ENCODE measurements around the gene TRMT13. TPM values are rescaled to one million over a fixed set of nuclear protein-coding genes. Genes with fewer than 3 reads are reported as not detected.

The TRMT13 gene
- total and polyA plus RNA-seq, 2 of the 13 experiments (the other 11 are each of a cell fraction or from before 2014, with no cell fraction given) = 10.0 to 12.4 TPM

DNA sequence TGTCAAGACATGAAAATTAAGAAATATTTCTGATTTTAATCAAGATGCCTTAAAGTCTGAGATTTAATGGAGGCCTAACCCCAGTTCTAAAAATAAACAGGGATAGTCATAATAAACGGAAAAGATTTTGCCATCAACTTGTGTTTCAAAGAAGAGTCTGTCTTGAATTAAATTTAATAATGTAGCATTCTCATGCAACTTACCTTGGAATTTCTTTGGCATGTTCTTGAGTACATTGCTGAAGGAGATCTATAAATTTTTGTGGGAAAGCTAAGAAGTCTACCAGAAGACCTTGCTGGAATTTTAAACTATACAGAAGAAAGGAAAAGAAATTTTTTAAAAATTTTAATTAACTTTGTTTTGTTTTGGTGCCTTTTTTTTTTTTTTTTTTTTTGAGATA lies 10.8 kb upstream of the TRMT13 start:
- no TSS peak for BruUV-seq (replicated peaks)
- intact Hi-C loops (cut with micrococcal nuclease; ENCODE audit: unreplicated experiment) = no loop called here
- WGBS (ENCODE audit: low lambda C conversion rate) = 95% methylated on average over 1 of the region's 1 CpG
- H3K27ac ChIP-seq (ENCODE audit: extremely low read length, insufficient read depth, low read length) = no peak overlapping the region
- peaks cover 9 to 40% of the 10 kb centered on the region in 2 experiments; a peak in 4 of 5 replicates for H3K36me3 ChIP-seq (replicated peaks in 1 of 2; ENCODE audit: control insufficient read depth in 1 of 2, insufficient read depth in 2 of 2, low read length in 2 of 2)
- ChIA-PET POLR2A (no interaction called here), CTCF (ENCODE audit: low intra/inter-chr PET ratio, low total read pairs) (no interaction called here)
- no peaks in the 10 kb centered on the region for H3K27me3 ChIP-seq (ENCODE audit: control insufficient read depth in 1 of 2, insufficient read depth in 2 of 2, low read length in 2 of 2)
- no peak overlapping the region for H3K9ac ChIP-seq (ENCODE audit: insufficient read depth, low read depth, low read length)
- peaks cover 6% of the 10 kb centered on the region for H3K79me2 ChIP-seq (ENCODE audit: insufficient read depth, low read length)
- DNase-seq (ENCODE audit: low spot score) (no peak), ATAC-seq (no peak), FAIRE-seq (no peak)
- H3K4me2 ChIP-seq (ENCODE audit: low read depth, low read length) = no peak overlapping the region
- no peaks in the 10 kb centered on the region for H4K20me1 ChIP-seq (ENCODE audit: insufficient read depth, low read length)
- H2AFZ ChIP-seq (ENCODE audit: low read length) = no peak overlapping the region
- no peak overlapping the region for H3K4me3 ChIP-seq (replicated peaks in 1 of 3; ENCODE audit: insufficient read depth in 1 of 3, low read depth in 2 of 3, low read length in 3 of 3)
- H3K4me1 ChIP-seq (ENCODE audit: insufficient read depth, low read length) = no peaks in the 10 kb centered on the region
- in situ Hi-C loops (cut with HindIII; ENCODE audit: extremely low pct_ligation_motif_present, low pct_unique_long_range_greater_than_20kb) = no loop called here
- no peaks in the 10 kb centered on the region for H3K9me3 ChIP-seq (ENCODE audit: low read length)
- TF ChIP-seq ZNF350 (CRISPR knock-in tag; IDR thresholded peaks at IDR 0.05; ENCODE audit: borderline replicate concordance, low read depth) (no peak), ZNF569 (CRISPR knock-in tag; IDR thresholded peaks at IDR 0.05; ENCODE audit: borderline replicate concordance) (no peak), PLRG1 (conservative IDR thresholded peaks at IDR 0.05) (no peak), HNF4A (CRISPR knock-in tag; IDR thresholded peaks at IDR 0.05) (no peak), RBM22 (optimal IDR thresholded peaks at IDR 0.05; ENCODE audit: low read length) (no peak), MXD4 (CRISPR knock-in tag; IDR thresholded peaks at IDR 0.05) (no peak), NR2F2 (IDR thresholded peaks at IDR 0.05; ENCODE audit: borderline replicate concordance, low read depth) (no peak), JDP2 (CRISPR knock-in tag; IDR thresholded peaks at IDR 0.05; ENCODE audit: borderline replicate concordance) (no peak), ZBTB42 (CRISPR knock-in tag; IDR thresholded peaks at IDR 0.05) (no peak), ZNF577 (CRISPR knock-in tag; IDR thresholded peaks at IDR 0.05; ENCODE audit: borderline replicate concordance, low read depth) (no peak), ETV6 (CRISPR knock-in tag; conservative IDR thresholded peaks at IDR 0.05) (no peak), DDIT3 (CRISPR knock-in tag; IDR thresholded peaks at IDR 0.05) (no peak), PHF5A (CRISPR knock-in tag; IDR thresholded peaks at IDR 0.05; ENCODE audit: low read depth, unreplicated experiment) (no peak)
- TF ChIP-seq, protein P1, sequence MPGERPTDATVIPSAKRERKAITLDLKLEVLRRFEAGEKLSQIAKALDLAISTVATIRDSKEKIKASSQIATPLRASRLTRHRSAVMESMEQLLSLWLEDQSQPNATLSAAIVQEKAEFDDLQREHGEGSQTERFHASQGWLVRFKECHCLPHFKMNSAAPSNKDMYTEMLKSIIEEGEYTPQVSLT (CRISPR knock-in tag; IDR thresholded peaks at IDR 0.05; ENCODE audit: borderline replicate concordance, low read depth) = no peak
- TF ChIP-seq, protein P2, sequence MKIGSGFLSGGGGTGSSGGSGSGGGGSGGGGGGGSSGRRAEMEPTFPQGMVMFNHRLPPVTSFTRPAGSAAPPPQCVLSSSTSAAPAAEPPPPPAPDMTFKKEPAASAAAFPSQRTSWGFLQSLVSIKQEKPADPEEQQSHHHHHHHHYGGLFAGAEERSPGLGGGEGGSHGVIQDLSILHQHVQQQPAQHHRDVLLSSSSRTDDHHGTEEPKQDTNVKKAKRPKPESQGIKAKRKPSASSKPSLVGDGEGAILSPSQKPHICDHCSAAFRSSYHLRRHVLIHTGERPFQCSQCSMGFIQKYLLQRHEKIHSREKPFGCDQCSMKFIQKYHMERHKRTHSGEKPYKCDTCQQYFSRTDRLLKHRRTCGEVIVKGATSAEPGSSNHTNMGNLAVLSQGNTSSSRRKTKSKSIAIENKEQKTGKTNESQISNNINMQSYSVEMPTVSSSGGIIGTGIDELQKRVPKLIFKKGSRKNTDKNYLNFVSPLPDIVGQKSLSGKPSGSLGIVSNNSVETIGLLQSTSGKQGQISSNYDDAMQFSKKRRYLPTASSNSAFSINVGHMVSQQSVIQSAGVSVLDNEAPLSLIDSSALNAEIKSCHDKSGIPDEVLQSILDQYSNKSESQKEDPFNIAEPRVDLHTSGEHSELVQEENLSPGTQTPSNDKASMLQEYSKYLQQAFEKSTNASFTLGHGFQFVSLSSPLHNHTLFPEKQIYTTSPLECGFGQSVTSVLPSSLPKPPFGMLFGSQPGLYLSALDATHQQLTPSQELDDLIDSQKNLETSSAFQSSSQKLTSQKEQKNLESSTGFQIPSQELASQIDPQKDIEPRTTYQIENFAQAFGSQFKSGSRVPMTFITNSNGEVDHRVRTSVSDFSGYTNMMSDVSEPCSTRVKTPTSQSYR (CRISPR knock-in tag; IDR thresholded peaks at IDR 0.05; ENCODE audit: borderline replicate concordance) = no peak
- TF ChIP-seq, protein P3, sequence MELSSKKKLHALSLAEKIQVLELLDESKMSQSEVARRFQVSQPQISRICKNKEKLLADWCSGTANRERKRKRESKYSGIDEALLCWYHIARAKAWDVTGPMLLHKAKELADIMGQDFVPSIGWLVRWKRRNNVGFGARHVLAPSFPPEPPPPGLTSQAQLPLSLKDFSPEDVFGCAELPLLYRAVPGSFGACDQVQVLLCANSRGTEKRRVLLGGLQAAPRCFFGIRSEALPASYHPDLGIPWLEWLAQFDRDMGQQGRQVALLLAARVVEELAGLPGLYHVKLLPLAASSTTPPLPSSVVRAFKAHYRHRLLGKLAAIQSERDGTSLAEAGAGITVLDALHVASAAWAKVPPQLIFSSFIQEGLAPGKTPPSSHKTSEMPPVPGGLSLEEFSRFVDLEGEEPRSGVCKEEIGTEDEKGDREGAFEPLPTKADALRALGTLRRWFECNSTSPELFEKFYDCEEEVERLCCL (CRISPR knock-in tag; IDR thresholded peaks at IDR 0.05; ENCODE audit: borderline replicate concordance) = no peak

All from HepG2 (cell line).